ENCODE data around the gene SMPD1.

The SMPD1 gene

GRCh38 chr11:6400431-6401345, 10.4 kb downstream of the SMPD1 start:
- H3K4me1 Mint-ChIP-seq (ENCODE audit: low read depth): peaks cover 42% of the 10 kb centered on the region
- peaks cover 48% of the 10 kb centered on the region for H3K36me3 Mint-ChIP-seq (ENCODE audit: low read depth)
- H3K4me3 Mint-ChIP-seq: no peak overlapping the region
- H3K27me3 Mint-ChIP-seq (ENCODE audit: low read depth): no peaks in the 10 kb centered on the region
- H3K9me3 Mint-ChIP-seq: no peaks in the 10 kb centered on the region
- H3K27ac Mint-ChIP-seq: no peak overlapping the region

GRCh38 chr11:6401464-6401863, 11.2 kb downstream of the SMPD1 start:
- Mint-ChIP-seq H3K4me1 (ENCODE audit: low read depth) (peaks cover 50% of the 10 kb centered on the region), H3K27ac (no peak overlapping the region), H3K4me3 (no peak overlapping the region), H3K36me3 (ENCODE audit: low read depth) (peaks cover 46% of the 10 kb centered on the region), H3K9me3 (no peaks in the 10 kb centered on the region), H3K27me3 (ENCODE audit: low read depth) (peaks cover 3% of the 10 kb centered on the region)

GRCh38 chr11:6402061-6402470, 11.8 kb downstream of the SMPD1 start:
- Mint-ChIP-seq H3K9me3 (no peaks in the 10 kb centered on the region), H3K27ac (peak overlapping the region; percentile 84), H3K4me1 (ENCODE audit: low read depth) (peaks cover 55% of the 10 kb centered on the region), H3K27me3 (ENCODE audit: low read depth) (peaks cover 3% of the 10 kb centered on the region), H3K36me3 (ENCODE audit: low read depth) (peaks cover 43% of the 10 kb centered on the region), H3K4me3 (peak overlapping the region; percentile 81)

- Mint-ChIP-seq H3K4me1 (ENCODE audit: low read depth) (peaks cover 58% of the 10 kb centered on the region), H3K4me3 (peak overlapping the region; percentile 81), H3K9me3 (no peaks in the 10 kb centered on the region)
Measured at GRCh38 chr11:6402561-6402981, 12.3 kb downstream of the SMPD1 start.

GRCh38 chr11:6403539-6403938, 13.3 kb downstream of the SMPD1 start:
- H3K36me3 Mint-ChIP-seq (ENCODE audit: low read depth): peaks cover 34% of the 10 kb centered on the region
- H3K9me3 Mint-ChIP-seq: no peaks in the 10 kb centered on the region
- H3K27me3 Mint-ChIP-seq (ENCODE audit: low read depth): peaks cover 3% of the 10 kb centered on the region
- peaks cover 61% of the 10 kb centered on the region for H3K4me1 Mint-ChIP-seq (ENCODE audit: low read depth)
- peak overlapping the region; percentile 81 for H3K4me3 Mint-ChIP-seq
- peak overlapping the region; percentile 84 for H3K27ac Mint-ChIP-seq

More at GRCh38 chr11:6402561-6402981, 12.3 kb downstream of the SMPD1 start:
- peaks cover 38% of the 10 kb centered on the region for H3K36me3 Mint-ChIP-seq (ENCODE audit: low read depth)
- peak overlapping the region; percentile 84 for H3K27ac Mint-ChIP-seq
- peaks cover 3% of the 10 kb centered on the region for H3K27me3 Mint-ChIP-seq (ENCODE audit: low read depth)

GRCh38 chr11:6404342-6405051, 14.2 kb downstream of the SMPD1 start:
- Mint-ChIP-seq H3K27me3 (ENCODE audit: low read depth) (peaks cover 3% of the 10 kb centered on the region), H3K9me3 (no peaks in the 10 kb centered on the region), H3K4me1 (ENCODE audit: low read depth) (peaks cover 54% of the 10 kb centered on the region), H3K4me3 (peak overlapping the region; percentile 47), H3K36me3 (ENCODE audit: low read depth) (peaks cover 26% of the 10 kb centered on the region), H3K27ac (peak overlapping the region; percentile 55)

- H3K4me1 Mint-ChIP-seq (ENCODE audit: low read depth): peaks cover 54% of the 10 kb centered on the region
- peak overlapping the region; percentile 33 for H3K27ac Mint-ChIP-seq
- H3K36me3 Mint-ChIP-seq (ENCODE audit: low read depth): peaks cover 28% of the 10 kb centered on the region
- no peaks in the 10 kb centered on the region for H3K9me3 Mint-ChIP-seq
- no peak overlapping the region for H3K4me3 Mint-ChIP-seq
- H3K27me3 Mint-ChIP-seq (ENCODE audit: low read depth): peaks cover 3% of the 10 kb centered on the region
Measured at GRCh38 chr11:6405052-6405667, 14.9 kb downstream of the SMPD1 start.

- H3K4me3 Mint-ChIP-seq: no peak overlapping the region
- no peak overlapping the region for H3K27ac Mint-ChIP-seq
- peaks cover 51% of the 10 kb centered on the region for H3K4me1 Mint-ChIP-seq (ENCODE audit: low read depth)
- no peaks in the 10 kb centered on the region for H3K9me3 Mint-ChIP-seq
- H3K27me3 Mint-ChIP-seq (ENCODE audit: low read depth): peaks cover 3% of the 10 kb centered on the region
- peaks cover 25% of the 10 kb centered on the region for H3K36me3 Mint-ChIP-seq (ENCODE audit: low read depth)
Measured at GRCh38 chr11:6405846-6406245, 15.6 kb downstream of the SMPD1 start.

GRCh38 chr11:6406370-6406769, 16.1 kb downstream of the SMPD1 start:
- Mint-ChIP-seq H3K4me3 (no peak overlapping the region), H3K36me3 (ENCODE audit: low read depth) (peaks cover 22% of the 10 kb centered on the region), H3K9me3 (no peaks in the 10 kb centered on the region), H3K27me3 (ENCODE audit: low read depth) (peaks cover 3% of the 10 kb centered on the region), H3K4me1 (ENCODE audit: low read depth) (peaks cover 49% of the 10 kb centered on the region), H3K27ac (no peak overlapping the region)

- Mint-ChIP-seq H3K36me3 (ENCODE audit: low read depth) (peaks cover 16% of the 10 kb centered on the region), H3K9me3 (no peaks in the 10 kb centered on the region), H3K27ac (no peak overlapping the region), H3K4me1 (ENCODE audit: low read depth) (peaks cover 22% of the 10 kb centered on the region), H3K27me3 (ENCODE audit: low read depth) (peaks cover 3% of the 10 kb centered on the region), H3K4me3 (no peak overlapping the region)
Measured at GRCh38 chr11:6410695-6411430, 20.6 kb downstream of the SMPD1 start.

GRCh38 chr11:6411594-6412031, 21.3 kb downstream of the SMPD1 start:
- Mint-ChIP-seq H3K4me1 (ENCODE audit: low read depth) (peaks cover 15% of the 10 kb centered on the region), H3K27ac (no peak overlapping the region), H3K9me3 (no peaks in the 10 kb centered on the region), H3K4me3 (no peak overlapping the region), H3K36me3 (ENCODE audit: low read depth) (peaks cover 12% of the 10 kb centered on the region), H3K27me3 (ENCODE audit: low read depth) (no peaks in the 10 kb centered on the region)

GRCh38 chr11:6413791-6414201, 23.5 kb downstream of the SMPD1 start:
- Mint-ChIP-seq H3K36me3 (ENCODE audit: low read depth) (peaks cover 9% of the 10 kb centered on the region), H3K4me1 (ENCODE audit: low read depth) (peaks cover 5% of the 10 kb centered on the region), H3K27ac (no peak overlapping the region), H3K4me3 (no peak overlapping the region), H3K27me3 (ENCODE audit: low read depth) (no peaks in the 10 kb centered on the region), H3K9me3 (no peaks in the 10 kb centered on the region)

- no peak overlapping the region for H3K4me3 Mint-ChIP-seq
- peaks cover 9% of the 10 kb centered on the region for H3K4me1 Mint-ChIP-seq (ENCODE audit: low read depth)
- H3K27me3 Mint-ChIP-seq (ENCODE audit: low read depth): peaks cover 4% of the 10 kb centered on the region
- H3K9me3 Mint-ChIP-seq: no peaks in the 10 kb centered on the region
- peaks cover 5% of the 10 kb centered on the region for H3K36me3 Mint-ChIP-seq (ENCODE audit: low read depth)
- no peak overlapping the region for H3K27ac Mint-ChIP-seq
Measured at GRCh38 chr11:6414874-6415328, 24.6 kb downstream of the SMPD1 start.

- Mint-ChIP-seq H3K4me1 (ENCODE audit: low read depth) (peaks cover 10% of the 10 kb centered on the region), H3K27me3 (ENCODE audit: low read depth) (peaks cover 12% of the 10 kb centered on the region), H3K4me3 (no peak overlapping the region), H3K9me3 (no peaks in the 10 kb centered on the region), H3K36me3 (ENCODE audit: low read depth) (peaks cover under 1% of the 10 kb centered on the region), H3K27ac (no peak overlapping the region)
Measured at GRCh38 chr11:6415797-6416196, 25.5 kb downstream of the SMPD1 start.
